Neuronal stem cell (in vitro differentiated cells): ENCODE results near the gene MEIOB.

Experiments used
- DNase-seq: peaks from one replicate; pipeline ENCODE4 v3.0.0-alpha.2; 2013; ENCODE audit warnings: low spot score
- H2AFZ ChIP-seq: one replicate; pipeline ENCODE4 v1.6.1; 2013; ENCODE audit warnings: mild to moderate bottlenecking, low read length, inconsistent platforms
- H2AK5ac ChIP-seq: 2 replicates; pipeline ENCODE4 v1.6.1; 2013; ENCODE audit warnings: low read depth, mild to moderate bottlenecking, inconsistent platforms, low read length, moderate library complexity, mixed read lengths
- H2BK120ac ChIP-seq: 2 replicates; pipeline ENCODE4 v1.6.1; 2013; ENCODE audit warnings: low read depth, mild to moderate bottlenecking, inconsistent platforms, low read length, moderate library complexity, mixed read lengths
- H2BK12ac ChIP-seq: one replicate; pipeline ENCODE4 v1.6.1; 2013; ENCODE audit warnings: low read length, inconsistent platforms
- H2BK15ac ChIP-seq: 2 replicates; pipeline ENCODE4 v1.6.1; 2013; ENCODE audit warnings: mild to moderate bottlenecking, low read length, inconsistent platforms, mixed read lengths
- H2BK5ac ChIP-seq: one replicate; pipeline ENCODE4 v1.6.1; 2013; ENCODE audit warnings: inconsistent platforms, mild to moderate bottlenecking, low read length, moderate library complexity
- H3K14ac ChIP-seq: one replicate; pipeline ENCODE4 v1.6.1; 2013; ENCODE audit warnings: low read length, inconsistent platforms
- H3K18ac ChIP-seq: 2 replicates; pipeline ENCODE4 v1.6.1; 2013; ENCODE audit warnings: low read length, inconsistent platforms
- H3K23ac ChIP-seq: 2 replicates; pipeline ENCODE4 v1.6.1; 2013; ENCODE audit warnings: low read depth, mild to moderate bottlenecking, mixed read lengths, low read length, inconsistent platforms; ENCODE audit not compliant: poor library complexity
- H3K27ac ChIP-seq: replicated peaks from 3 replicates; pipeline ENCODE4 v1.5.1; 2013; ENCODE audit warnings: low read length, inconsistent platforms
- H3K27me3 ChIP-seq, 3 experiments: 2 replicates each; pipeline ENCODE4 v1.6.1; 2013; ENCODE audit warnings: low read length in 3 of 3, mild to moderate bottlenecking in 2 of 3, inconsistent platforms in 1 of 3, low read depth in 1 of 3, mixed read lengths in 1 of 3, moderate library complexity in 1 of 3; ENCODE audit not compliant: control insufficient read depth in 3 of 3, insufficient read depth in 3 of 3
- H3K36me3 ChIP-seq, 2 donors: replicated peaks in 1 of 2; 2 replicates each; pipeline ENCODE4 v1.6.1; 2013; ENCODE audit warnings: low read length in 2 of 2; ENCODE audit not compliant: control insufficient read depth in 2 of 2, insufficient read depth in 2 of 2
- H3K4ac ChIP-seq: 2 replicates; pipeline ENCODE4 v1.6.1; 2013; ENCODE audit warnings: inconsistent platforms, mild to moderate bottlenecking, low read length, moderate library complexity
- H3K4me1 ChIP-seq, 2 donors: 1 replicate in 1 of 2; 2 replicates in 1 of 2; pipeline ENCODE4 v1.6.1; 2013; ENCODE audit warnings: low read length in 2 of 2, low read depth in 1 of 2; ENCODE audit not compliant: control insufficient read depth in 2 of 2, insufficient read depth in 1 of 2
- H3K4me2 ChIP-seq: one replicate; pipeline ENCODE4 v1.6.1; 2013; ENCODE audit warnings: mild to moderate bottlenecking, low read length, inconsistent platforms; ENCODE audit not compliant: insufficient read depth, poor library complexity, severe bottlenecking
- H3K4me3 ChIP-seq, 2 donors: 2 replicates each; pipeline ENCODE4 v1.5.1; 2013; ENCODE audit warnings: low read length in 2 of 2, mild to moderate bottlenecking in 2 of 2, inconsistent platforms in 1 of 2, moderate library complexity in 1 of 2
- H3K79me1 ChIP-seq: one replicate; pipeline ENCODE4 v1.6.1; 2013; ENCODE audit warnings: low read depth, mild to moderate bottlenecking, inconsistent platforms, low read length, moderate library complexity
- H3K9ac ChIP-seq: one replicate; pipeline ENCODE4 v1.6.1; 2013; ENCODE audit warnings: mild to moderate bottlenecking, low read depth, low read length, inconsistent platforms; ENCODE audit not compliant: poor library complexity
- H3K9me3 ChIP-seq, 2 donors: replicated peaks in 1 of 2; 2 replicates each; pipeline versions ENCODE3 to v1.6.1; 2013; ENCODE audit warnings: low read length in 2 of 2, mild to moderate bottlenecking in 2 of 2, inconsistent platforms in 1 of 2, low read depth in 1 of 2, mixed read lengths in 1 of 2, moderate library complexity in 1 of 2; ENCODE audit not compliant: control insufficient read depth in 2 of 2, insufficient read depth in 1 of 2
- H4K8ac ChIP-seq: one replicate; pipeline ENCODE4 v1.6.1; 2013; ENCODE audit warnings: low read depth, mild to moderate bottlenecking, inconsistent platforms, low read length, moderate library complexity
- H4K91ac ChIP-seq: one replicate; pipeline ENCODE4 v1.6.1; 2013; ENCODE audit warnings: low read length, low read depth, mild to moderate bottlenecking, inconsistent platforms; ENCODE audit not compliant: poor library complexity
- WGBS, 2 donors: extraction: QIAGEN DNeasy Blood & Tissue Kit; methylation state at CpG; one replicate each; pipeline ENCODE4 v1.1.7; 2013; ENCODE audit warnings: missing lambda C conversion rate in 2 of 2, mixed read lengths in 1 of 2; ENCODE audit not compliant: insufficient read length in 2 of 2, insufficient replicate concordance in 1 of 2; ENCODE audit errors: extremely low coverage in 2 of 2; 5-methylcytosine and 5-hydroxymethylcytosine counted together

MEIOB gene

DNA sequence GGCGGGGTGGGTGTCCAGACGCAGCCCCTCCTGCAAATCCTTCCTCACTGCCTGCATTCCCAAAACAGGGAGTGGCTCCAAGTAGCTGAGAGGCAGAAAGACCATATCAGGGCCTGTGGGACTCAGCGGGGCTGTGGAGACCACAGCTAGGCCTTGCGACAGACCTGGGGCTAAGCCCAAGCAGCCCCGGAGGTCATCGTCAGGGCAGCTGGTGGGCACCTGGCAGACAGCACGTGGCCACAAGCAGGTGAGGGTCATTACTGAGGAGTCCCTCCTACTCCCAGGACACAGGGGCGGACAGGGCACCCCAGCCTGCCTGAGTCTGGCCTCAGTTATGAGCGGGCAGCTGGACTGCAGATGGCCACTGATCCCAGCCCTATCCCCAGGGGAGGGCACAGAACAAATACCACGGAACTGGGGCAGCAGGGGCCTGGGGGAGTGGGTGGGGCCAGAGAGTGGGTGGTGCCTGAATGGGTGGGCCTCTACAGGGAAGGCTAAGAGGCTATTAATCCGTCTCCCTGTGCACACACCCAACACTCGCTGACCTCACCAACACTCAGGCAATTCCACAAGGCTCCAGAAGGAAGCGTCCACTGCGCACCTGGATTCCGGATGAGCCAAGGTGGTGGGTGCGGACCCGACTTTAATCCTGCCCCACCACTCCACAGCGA lies 37.7 kb upstream of the MEIOB start:
- no peak for DNase-seq
- H2AK5ac ChIP-seq = peak overlapping the region; percentile 85
- H3K4me2 ChIP-seq = no peak overlapping the region
- peaks cover 0 to 75% (median 0%) of the 10 kb centered on the region in 3 experiments for H3K27me3 ChIP-seq
- peak overlapping the region; percentile 44 for H3K9ac ChIP-seq
- no peak overlapping the region for H3K27ac ChIP-seq
- no peak overlapping the region for H2AFZ ChIP-seq
- H3K79me1 ChIP-seq = peaks cover 5% of the 10 kb centered on the region
- no peaks in the 10 kb centered on the region for H3K36me3 ChIP-seq
- no peak overlapping the region for H3K23ac ChIP-seq
- peak overlapping the region; percentile 49 for H2BK120ac ChIP-seq
- H3K4me3 ChIP-seq = no peak overlapping the region
- no peaks in the 10 kb centered on the region for H3K9me3 ChIP-seq
- peak overlapping the region; percentile 60 for H2BK12ac ChIP-seq
- peak overlapping the region; percentile 29 for H2BK5ac ChIP-seq
- no peak overlapping the region for H4K8ac ChIP-seq
- WGBS, 2 donors = no CpG with 5 or more reads among the region's 18 CpGs
- H4K91ac ChIP-seq = no peak overlapping the region
- H3K14ac ChIP-seq = peak overlapping the region; percentile 84
- peak overlapping the region; percentile 54 for H2BK15ac ChIP-seq
- H3K18ac ChIP-seq = peak overlapping the region; percentile 20
- H3K4ac ChIP-seq = no peak overlapping the region
- H3K4me1 ChIP-seq = peaks cover 0 to 11% of the 10 kb centered on the region in 2 donors

DNA sequence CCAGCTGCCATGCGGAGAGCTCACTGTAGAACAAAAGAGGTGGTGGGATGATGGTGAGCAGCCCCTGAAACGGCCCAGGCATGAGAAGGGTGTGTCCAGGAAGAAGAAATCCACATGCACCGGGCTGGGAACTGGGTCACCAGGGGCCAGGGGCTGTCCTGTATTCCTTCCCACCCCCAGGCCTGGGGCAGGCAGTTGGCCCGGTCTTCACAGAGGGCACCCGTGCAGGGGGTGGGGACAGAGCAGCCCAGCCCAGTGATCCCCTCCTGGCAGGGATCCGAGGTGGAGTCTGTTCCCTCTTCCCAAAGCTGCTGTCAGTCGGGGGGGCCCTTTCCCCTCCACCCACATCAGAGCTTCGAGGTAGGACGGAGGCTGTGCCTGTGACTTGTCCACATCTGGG lies 37.0 kb upstream of the MEIOB start:
- Histone ChIP-seq H3K27ac (no peak overlapping the region), H2BK12ac (no peak overlapping the region), H3K9me3 (no peaks in the 10 kb centered on the region), H4K91ac (no peak overlapping the region), H3K9ac (no peak overlapping the region), H3K79me1 (no peaks in the 10 kb centered on the region), H3K23ac (no peak overlapping the region), H3K18ac (peak overlapping the region; percentile 20), H4K8ac (no peak overlapping the region), H2BK120ac (peak overlapping the region; percentile 49), H3K4me2 (no peak overlapping the region), H2BK15ac (peak overlapping the region; percentile 54), H3K4ac (no peak overlapping the region), H2AK5ac (peak overlapping the region; percentile 85), H3K4me1 (peaks cover 0 to 6% of the 10 kb centered on the region in 2 donors), H3K14ac (peak overlapping the region; percentile 84), H2BK5ac (peak overlapping the region; percentile 29), H3K27me3 (peaks cover 0 to 75% (median 0%) of the 10 kb centered on the region in 3 experiments), H3K4me3 (no peak overlapping the region), H2AFZ (no peak overlapping the region), H3K36me3 (no peaks in the 10 kb centered on the region)
- no CpG with 5 or more reads among the region's 9 CpGs for WGBS, 2 donors
- no peak for DNase-seq

DNA sequence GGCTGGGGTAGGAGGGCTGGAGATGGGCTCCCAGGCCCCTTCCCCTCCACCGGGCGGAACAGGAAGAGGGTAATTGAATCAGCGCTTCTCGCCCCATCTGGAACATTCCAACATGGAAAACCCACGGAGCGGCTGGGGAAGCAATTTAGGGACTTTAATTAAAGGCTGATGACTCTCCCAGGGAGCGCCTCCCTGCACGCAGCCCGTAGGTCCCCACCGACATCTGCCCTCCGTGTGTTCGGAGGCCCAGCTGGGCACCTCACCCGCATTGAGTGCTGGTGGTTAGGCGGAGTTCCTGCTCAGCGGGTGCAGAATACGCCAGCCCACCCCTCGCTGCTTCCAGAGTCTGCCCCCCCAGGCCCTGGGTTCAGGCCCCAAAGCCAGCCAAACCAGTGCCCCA lies 36.2 kb upstream of the MEIOB start:
- Histone ChIP-seq H2BK12ac (no peak overlapping the region), H3K27me3 (peaks cover 0 to 71% (median 0%) of the 10 kb centered on the region in 3 experiments), H2AK5ac (no peak overlapping the region), H3K4me1 (peaks cover 0 to 9% of the 10 kb centered on the region in 2 donors), H4K8ac (no peak overlapping the region), H2BK15ac (no peak overlapping the region), H3K4me2 (no peak overlapping the region), H2BK120ac (no peak overlapping the region), H3K4ac (no peak overlapping the region), H2AFZ (peak overlapping the region; percentile 11), H3K36me3 (no peaks in the 10 kb centered on the region), H3K23ac (no peak overlapping the region), H3K79me1 (no peaks in the 10 kb centered on the region), H3K9ac (no peak overlapping the region), H2BK5ac (no peak overlapping the region), H4K91ac (no peak overlapping the region), H3K9me3 (no peaks in the 10 kb centered on the region), H3K14ac (no peak overlapping the region), H3K4me3 (no peak overlapping the region), H3K18ac (peak overlapping the region; percentile 44), H3K27ac (no peak overlapping the region)
- no CpG with 5 or more reads among the region's 17 CpGs for WGBS, 2 donors
- no peak for DNase-seq

DNA sequence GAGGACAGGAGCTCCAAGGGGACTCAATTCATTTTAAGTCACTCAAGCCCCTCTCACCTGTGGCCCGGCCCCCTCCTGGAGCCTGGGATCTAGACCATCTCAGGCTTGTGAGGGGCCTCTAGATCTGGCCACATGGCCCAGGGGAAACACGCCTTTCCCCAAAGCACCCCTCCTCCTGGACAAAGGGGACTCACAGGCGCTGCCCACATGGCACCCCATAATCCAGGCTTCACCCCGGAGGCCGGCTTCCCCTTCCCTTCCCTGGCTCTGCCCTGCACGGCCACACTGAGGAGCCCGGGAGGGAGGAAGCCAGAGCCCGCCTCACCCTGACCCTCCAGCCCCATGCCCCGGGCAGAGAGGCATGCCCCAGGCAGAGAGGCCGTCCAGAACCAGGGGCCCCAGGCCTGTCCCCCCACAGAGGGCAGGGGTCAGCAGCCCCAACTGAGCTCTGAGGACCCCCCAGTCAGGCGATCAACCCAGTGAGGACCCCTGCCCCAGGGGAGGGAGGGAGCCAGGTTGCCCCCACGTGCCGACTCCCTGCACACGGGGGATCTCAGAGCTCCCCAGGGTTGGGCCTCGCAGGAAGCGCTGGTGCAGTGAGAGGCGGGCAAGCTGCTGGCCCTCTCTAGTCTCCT lies 35.4 kb upstream of the MEIOB start:
- Histone ChIP-seq H4K8ac (peak overlapping the region; percentile 65), H3K9ac (no peak overlapping the region), H3K27me3 (peaks cover 0 to 73% (median 0%) of the 10 kb centered on the region in 3 experiments), H3K4me1 (peaks cover 0 to 16% of the 10 kb centered on the region in 2 donors), H3K4ac (peak overlapping the region; percentile 53), H2AK5ac (peak overlapping the region; percentile 70), H2BK15ac (peak overlapping the region; percentile 58), H3K36me3 (no peaks in the 10 kb centered on the region), H2AFZ (no peak overlapping the region), H3K14ac (peak overlapping the region; percentile 38), H2BK120ac (no peak overlapping the region), H2BK12ac (peak overlapping the region; percentile 58), H3K27ac (no peak overlapping the region), H3K23ac (peak overlapping the region; percentile 80), H3K4me2 (no peak overlapping the region), H3K9me3 (no peaks in the 10 kb centered on the region), H3K79me1 (no peaks in the 10 kb centered on the region), H2BK5ac (no peak overlapping the region), H3K18ac (peak overlapping the region; percentile 44), H4K91ac (no peak overlapping the region), H3K4me3 (no peak overlapping the region)
- no CpG with 5 or more reads among the region's 17 CpGs for WGBS, 2 donors
- DNase-seq = no peak
